Type B pancreatic cell (in vitro differentiated cells): ENCODE measurements around the gene FXYD6. TPM values are rescaled to one million over a fixed set of nuclear protein-coding genes. Genes with fewer than 3 reads are reported as not detected.
A peak's percentile ranks its signal among the peaks of the same experiment; 100 is the strongest.

Source experiments
- DNase-seq: peaks from one replicate; pipeline ENCODE4 v3.0.0; 2021; ENCODE audit warnings: mixed read lengths; ENCODE audit not compliant: unreplicated experiment; ENCODE audit errors: extremely low spot score
- H3K27ac Mint-ChIP-seq: 2 replicates; pipeline ENCODE4 v1.8.0; 2021; ENCODE audit warnings: mild to moderate bottlenecking, mixed read lengths
- H3K27me3 Mint-ChIP-seq: 2 replicates; pipeline ENCODE4 v1.8.0; 2021; ENCODE audit warnings: mixed read lengths
- H3K36me3 Mint-ChIP-seq: 2 replicates; pipeline ENCODE4 v1.8.0; 2021; ENCODE audit warnings: mixed read lengths
- H3K4me1 Mint-ChIP-seq: one replicate; pipeline ENCODE4 v1.8.0; 2021; ENCODE audit warnings: mixed read lengths; ENCODE audit not compliant: unreplicated experiment
- H3K4me3 Mint-ChIP-seq: 2 replicates; pipeline ENCODE4 v1.8.0; 2021; ENCODE audit warnings: mild to moderate bottlenecking, mixed read lengths
- H3K9me3 Mint-ChIP-seq: 2 replicates; pipeline ENCODE4 v1.8.0; 2021; ENCODE audit warnings: mixed read lengths
- CTCF ChIP-seq: fragments of 200-600 bp; sonication (generic); conservative IDR thresholded peaks from 2 replicates; pipeline ENCODE4 v1.5.0; 2021; ENCODE audit warnings: antibody characterized with exemption, mild to moderate bottlenecking
- total RNA-seq: library from RNA; stranded (reverse); gene quantifications from 2 replicates; pipeline ENCODE4 v1.2.1, GENCODE V29; 2021; ENCODE audit warnings: low replicate concordance

FXYD6 gene
- total RNA-seq, 1 donor from 2014 or later, result 66.6 TPM

- Mint-ChIP-seq H3K4me3 (peak overlapping the region; percentile 82), H3K27ac (no peak overlapping the region), H3K36me3 (no peaks in the 10 kb centered on the region), H3K4me1 (peaks cover 5% of the 10 kb centered on the region), H3K9me3 (no peaks in the 10 kb centered on the region), H3K27me3 (peaks cover 87% of the 10 kb centered on the region)
- no peak for TF ChIP-seq CTCF
- DNase-seq, result no peak
Measured at GRCh38 chr11:117794772-117795629, 81.5 kb downstream of the FXYD6 start.

GRCh38 chr11:117794135-117794534 is 82.3 kb downstream of the FXYD6 start:
- TF ChIP-seq CTCF, result no peak
- H3K4me3 Mint-ChIP-seq, result peak overlapping the region; percentile 40
- no peak overlapping the region for H3K27ac Mint-ChIP-seq
- peaks cover 84% of the 10 kb centered on the region for H3K27me3 Mint-ChIP-seq
- H3K9me3 Mint-ChIP-seq, result no peaks in the 10 kb centered on the region
- DNase-seq, result no peak
- H3K36me3 Mint-ChIP-seq, result no peaks in the 10 kb centered on the region
- peaks cover 5% of the 10 kb centered on the region for H3K4me1 Mint-ChIP-seq

GRCh38 chr11:117793583-117793982 is 82.9 kb downstream of the FXYD6 start:
- DNase-seq, result no peak
- Mint-ChIP-seq H3K9me3 (no peaks in the 10 kb centered on the region), H3K27me3 (peaks cover 83% of the 10 kb centered on the region), H3K27ac (no peak overlapping the region), H3K4me1 (peaks cover 5% of the 10 kb centered on the region), H3K4me3 (no peak overlapping the region), H3K36me3 (no peaks in the 10 kb centered on the region)
- no peak for TF ChIP-seq CTCF

- TF ChIP-seq CTCF, result no peak
- no peak for DNase-seq
- H3K27me3 Mint-ChIP-seq, result peaks cover 81% of the 10 kb centered on the region
- H3K4me1 Mint-ChIP-seq, result peaks cover 5% of the 10 kb centered on the region
- H3K4me3 Mint-ChIP-seq, result no peak overlapping the region
- H3K27ac Mint-ChIP-seq, result no peak overlapping the region
- H3K9me3 Mint-ChIP-seq, result no peaks in the 10 kb centered on the region
- no peaks in the 10 kb centered on the region for H3K36me3 Mint-ChIP-seq
Measured at GRCh38 chr11:117792992-117793391, 83.5 kb downstream of the FXYD6 start.

GRCh38 chr11:117792241-117792640 is 84.2 kb downstream of the FXYD6 start:
- H3K9me3 Mint-ChIP-seq, result no peaks in the 10 kb centered on the region
- no peak for TF ChIP-seq CTCF

More at GRCh38 chr11:117792241-117792640, 84.2 kb downstream of the FXYD6 start:
- DNase-seq, result no peak
- H3K4me3 Mint-ChIP-seq, result no peak overlapping the region
- peaks cover 80% of the 10 kb centered on the region for H3K27me3 Mint-ChIP-seq
- H3K4me1 Mint-ChIP-seq, result no peaks in the 10 kb centered on the region
- no peaks in the 10 kb centered on the region for H3K36me3 Mint-ChIP-seq
- no peak overlapping the region for H3K27ac Mint-ChIP-seq
